Measurements from ENCODE around the gene MGST2. TPM values are rescaled to one million over a fixed set of nuclear protein-coding genes. Genes with fewer than 3 reads are reported as not detected.
A peak's percentile ranks its signal among the peaks of the same experiment; 100 is the strongest.

MGST2 gene
- total RNA-seq, 1 experiment from 2014 or later = 39.0 TPM

GRCh38 chr4:139740121-139740520, 74.5 kb downstream of the MGST2 start:
- no peaks in the 10 kb centered on the region for H3K27me3 ChIP-seq (ENCODE audit: low read length)
- POLR2A ChIA-PET (ENCODE audit: unreplicated experiment) = no interaction called here
- H2AFZ ChIP-seq (ENCODE audit: low read length) = peak overlapping the region; percentile 70; the same call in 1 of the 2 replicates
- peaks cover 26% of the 10 kb centered on the region for H3K4me1 ChIP-seq (ENCODE audit: insufficient read depth, low read length)
- intact Hi-C loops (cut with micrococcal nuclease) = no loop called here
- no peaks in the 10 kb centered on the region for H3K79me2 ChIP-seq (ENCODE audit: low read length)
- no TSS peak for BruUV-seq (replicated peaks)
- no peaks in the 10 kb centered on the region for H3K9me3 ChIP-seq (ENCODE audit: low read length)
- no peaks in the 10 kb centered on the region for H3K9me2 ChIP-seq (replicated peaks; ENCODE audit: low read length)
- ATAC-seq = no peak; the same call in 1 of the 2 replicates
- H3K36me3 ChIP-seq (ENCODE audit: low read depth, low read length) = no peaks in the 10 kb centered on the region
- CTCF ChIA-PET = interaction anchor here (1.2 kb wide), 1 partner anchor 117 kb away, joined by 3 read pairs; no protein-coding TSS in a partner anchor
- no peak overlapping the region; the same call in 1 of the 2 replicates for H3K4me2 ChIP-seq (ENCODE audit: low read length)
- H3K27ac ChIP-seq (ENCODE audit: low read length) = peak overlapping the region; percentile 25; the same call in 1 of the 2 replicates
- no peak overlapping the region for H3K4me3 ChIP-seq (ENCODE audit: low read length)
- no peaks in the 10 kb centered on the region for H4K20me1 ChIP-seq (ENCODE audit: low read length)
- no peak for TF ChIP-seq CTCF (conservative IDR thresholded peaks at IDR 0.05; ENCODE audit: low read depth, low read length)
- no peak for TF ChIP-seq EZH2 (IDR thresholded peaks at IDR 0.05; ENCODE audit: low read length, unreplicated experiment)
- TF ChIP-seq EZH2phosphoT487 (IDR thresholded peaks at IDR 0.05; ENCODE audit: borderline replicate concordance, low read length) = no peak
- DNase-seq = no peak
- H3F3A ChIP-seq (ENCODE audit: low read length, unreplicated experiment) = no peaks in the 10 kb centered on the region
- H3K9ac ChIP-seq (ENCODE audit: low read length) = no peak overlapping the region

- H3K9me2 ChIP-seq (replicated peaks; ENCODE audit: low read length) = no peaks in the 10 kb centered on the region
- no peaks in the 10 kb centered on the region for H4K20me1 ChIP-seq (ENCODE audit: low read length)
- H2AFZ ChIP-seq (ENCODE audit: low read length) = peak overlapping the region; percentile 70
- H3F3A ChIP-seq (ENCODE audit: low read length, unreplicated experiment) = no peaks in the 10 kb centered on the region
- H3K9ac ChIP-seq (ENCODE audit: low read length) = peak overlapping the region; percentile 10; the same call in 1 of the 2 replicates
- ChIA-PET CTCF (interaction anchor here (1.2 kb wide), 1 partner anchor 117 kb away, joined by 3 read pairs; no protein-coding TSS in a partner anchor), POLR2A (ENCODE audit: unreplicated experiment) (no interaction called here)
- H3K4me1 ChIP-seq (ENCODE audit: insufficient read depth, low read length) = peaks cover 26% of the 10 kb centered on the region
- no peaks in the 10 kb centered on the region for H3K9me3 ChIP-seq (ENCODE audit: low read length)
- BruUV-seq (replicated peaks) = no TSS peak
- TF ChIP-seq CTCF (conservative IDR thresholded peaks at IDR 0.05; ENCODE audit: low read depth, low read length) = peak; percentile 34; the same call in 1 of the 2 replicates
- TF ChIP-seq EZH2 (IDR thresholded peaks at IDR 0.05; ENCODE audit: low read length, unreplicated experiment) = no peak
- no peak for TF ChIP-seq EZH2phosphoT487 (IDR thresholded peaks at IDR 0.05; ENCODE audit: borderline replicate concordance, low read length)
- DNase-seq (peak; percentile 74), ATAC-seq (peak; percentile 80)
- H3K4me3 ChIP-seq (ENCODE audit: low read length) = peak overlapping the region; percentile 27; the same call in 1 of the 2 replicates
- no peaks in the 10 kb centered on the region for H3K27me3 ChIP-seq (ENCODE audit: low read length)
- intact Hi-C loops (cut with micrococcal nuclease) = no loop called here
- peak overlapping the region; percentile 58 for H3K4me2 ChIP-seq (ENCODE audit: low read length)
- peak overlapping the region; percentile 63 for H3K27ac ChIP-seq (ENCODE audit: low read length)
- H3K79me2 ChIP-seq (ENCODE audit: low read length) = no peaks in the 10 kb centered on the region
- H3K36me3 ChIP-seq (ENCODE audit: low read depth, low read length) = no peaks in the 10 kb centered on the region
Observed at GRCh38 chr4:139740531-139741041, 75.0 kb downstream of the MGST2 start.

- H3F3A ChIP-seq (ENCODE audit: low read length, unreplicated experiment) = no peaks in the 10 kb centered on the region
- H2AFZ ChIP-seq (ENCODE audit: low read length) = no peak overlapping the region
- no peak overlapping the region for H3K9ac ChIP-seq (ENCODE audit: low read length)
- H3K4me1 ChIP-seq (ENCODE audit: insufficient read depth, low read length) = peaks cover 26% of the 10 kb centered on the region
- H3K9me3 ChIP-seq (ENCODE audit: low read length) = no peaks in the 10 kb centered on the region
- no peaks in the 10 kb centered on the region for H3K36me3 ChIP-seq (ENCODE audit: low read depth, low read length)
- CTCF ChIA-PET = no interaction called here
- intact Hi-C loops (cut with micrococcal nuclease) = no loop called here
- TF ChIP-seq CTCF (conservative IDR thresholded peaks at IDR 0.05; ENCODE audit: low read depth, low read length) (no peak), EZH2phosphoT487 (IDR thresholded peaks at IDR 0.05; ENCODE audit: borderline replicate concordance, low read length) (no peak), EZH2 (IDR thresholded peaks at IDR 0.05; ENCODE audit: low read length, unreplicated experiment) (no peak)
- no peaks in the 10 kb centered on the region for H3K79me2 ChIP-seq (ENCODE audit: low read length)
- no peak overlapping the region for H3K4me2 ChIP-seq (ENCODE audit: low read length)
- no peaks in the 10 kb centered on the region for H3K27me3 ChIP-seq (ENCODE audit: low read length)
- no TSS peak for BruUV-seq (replicated peaks)
- no peaks in the 10 kb centered on the region for H4K20me1 ChIP-seq (ENCODE audit: low read length)
- H3K4me3 ChIP-seq (ENCODE audit: low read length) = no peak overlapping the region
- POLR2A ChIA-PET (ENCODE audit: unreplicated experiment) = no interaction called here
- no peak overlapping the region for H3K27ac ChIP-seq (ENCODE audit: low read length)
- H3K9me2 ChIP-seq (replicated peaks; ENCODE audit: low read length) = no peaks in the 10 kb centered on the region
- ATAC-seq (no peak), DNase-seq (no peak)
Observed at GRCh38 chr4:139743027-139743426, 77.4 kb downstream of the MGST2 start.
